HUDEP-2 (cell line): ENCODE data around the gene ZSCAN25.
A peak's percentile ranks its signal among the peaks of the same experiment; 100 is the strongest.
"Not testable (repeated sequence)": the region's sequence is repeated elsewhere in the genome, so short reads cannot be mapped to it uniquely, and the experiment has no call there.

ENCODE experiments used
- DNase-seq, 76 experiments: peaks; one replicate each; lab custom pipeline; 2025; ENCODE audit not compliant: unreplicated experiment in 76 of 76; lab: John Stamatoyannopoulos, UW

The ZSCAN25 gene

GRCh38 chr7:99643464-99643863, 26.7 kb downstream of the ZSCAN25 start:
- no peak for DNase-seq

DNA sequence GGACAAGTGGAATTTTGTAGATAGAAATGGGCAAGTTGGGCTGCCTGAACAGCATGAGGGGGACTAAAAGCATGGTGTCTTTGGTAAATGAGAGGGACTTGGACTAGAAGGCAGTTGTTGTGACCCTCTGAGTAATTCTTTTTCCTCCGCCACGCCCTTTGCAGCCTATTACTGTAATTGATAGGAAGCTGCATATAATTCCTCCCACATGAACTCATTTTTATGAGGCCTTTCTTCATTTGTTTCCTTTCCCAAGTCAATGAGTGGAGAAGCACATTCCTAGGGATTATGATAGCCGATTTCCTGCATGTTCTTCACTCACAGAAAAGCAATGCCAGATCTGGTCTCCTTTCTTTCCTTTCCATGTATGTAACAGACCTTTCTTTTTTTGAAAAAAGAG, 27.7 kb downstream of the ZSCAN25 start:
- no peak for DNase-seq

DNA sequence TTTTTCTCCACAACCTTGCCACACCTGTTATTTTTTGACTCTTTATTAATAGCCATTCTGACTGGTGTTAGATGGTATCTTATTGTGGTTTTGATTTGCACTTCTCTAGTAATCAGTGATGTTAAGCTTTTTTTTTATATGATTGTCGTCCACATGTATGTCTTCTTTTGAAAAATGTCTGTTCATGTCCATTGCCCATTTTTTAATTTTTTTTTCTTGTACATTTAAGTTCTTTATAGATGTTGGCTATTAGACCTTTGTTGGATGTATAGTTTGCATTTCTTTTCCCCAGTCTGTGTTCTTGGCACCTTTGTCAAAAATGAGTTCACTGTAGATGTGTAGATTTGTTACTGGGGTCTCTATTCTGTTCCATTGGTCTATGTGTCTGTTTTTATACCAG, 28.8 kb downstream of the ZSCAN25 start:
- no peak for DNase-seq

GRCh38 chr7:99648843-99649242, 32.1 kb downstream of the ZSCAN25 start:
- DNase-seq: no peak

DNA sequence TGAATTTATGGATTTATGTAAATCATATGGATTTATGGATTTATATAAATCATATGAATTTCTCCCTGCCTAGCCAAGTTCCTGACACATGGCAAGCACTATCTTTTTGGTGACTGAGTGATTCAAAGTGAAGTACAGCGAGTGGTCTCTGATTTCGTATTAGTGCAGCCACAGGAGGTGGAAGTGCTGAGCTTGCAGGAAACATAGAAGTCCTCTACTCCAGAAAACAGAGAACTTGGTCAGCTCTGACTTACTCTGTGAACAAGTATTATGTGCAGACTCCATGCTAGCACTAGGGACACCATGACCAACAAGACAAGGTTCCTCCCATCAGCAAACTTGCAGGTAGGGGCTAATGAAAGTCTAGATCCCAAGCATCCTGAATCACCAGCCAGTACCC, 34.5 kb downstream of the ZSCAN25 start:
- DNase-seq: no peak

- DNase-seq: no peak
These were observed 35.9 kb downstream of the ZSCAN25 start for GRCh38 chr7:99652671-99653070.

GRCh38 chr7:99653269-99653668, 36.5 kb downstream of the ZSCAN25 start:
- not testable (repeated sequence) for DNase-seq

DNA sequence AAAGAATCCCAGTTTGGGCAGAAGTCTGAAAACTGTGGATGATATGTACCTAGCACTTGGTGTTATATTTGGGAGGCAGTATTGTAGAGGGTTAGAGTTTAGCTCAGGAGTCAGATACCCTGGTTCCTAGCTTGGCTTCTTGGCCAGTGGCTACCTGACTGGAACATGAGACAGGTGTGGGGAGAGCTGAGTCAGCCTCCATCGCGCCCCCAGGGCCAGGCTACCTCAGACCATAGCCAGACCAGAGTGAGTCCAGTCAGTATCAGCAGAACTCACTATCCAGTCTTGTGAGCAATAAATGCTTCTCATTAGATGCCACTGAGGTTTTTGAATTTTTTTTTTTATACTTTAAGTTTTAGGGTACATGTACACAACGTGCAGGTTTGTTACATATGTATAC, 37.0 kb downstream of the ZSCAN25 start:
- DNase-seq: no peak

DNA sequence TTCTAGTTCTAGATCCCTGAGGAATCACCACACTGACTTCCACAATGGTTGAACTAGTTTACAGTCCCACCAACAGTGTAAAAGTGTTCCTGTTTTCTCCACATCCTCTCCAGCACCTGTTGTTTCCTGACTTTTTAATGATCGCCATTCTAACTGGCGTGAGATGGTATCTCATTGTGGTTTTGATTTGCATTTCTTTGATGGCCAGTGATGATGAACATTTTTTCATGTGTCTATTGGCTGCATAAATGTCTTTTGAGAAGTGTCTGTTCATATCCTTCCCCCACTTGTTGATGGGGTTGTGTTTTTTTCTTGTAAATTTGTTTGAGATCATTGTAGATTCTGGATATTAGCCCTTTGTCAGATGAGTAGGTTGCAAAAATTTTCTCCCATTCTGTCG, 37.9 kb downstream of the ZSCAN25 start:
- not testable (repeated sequence) for DNase-seq

DNA sequence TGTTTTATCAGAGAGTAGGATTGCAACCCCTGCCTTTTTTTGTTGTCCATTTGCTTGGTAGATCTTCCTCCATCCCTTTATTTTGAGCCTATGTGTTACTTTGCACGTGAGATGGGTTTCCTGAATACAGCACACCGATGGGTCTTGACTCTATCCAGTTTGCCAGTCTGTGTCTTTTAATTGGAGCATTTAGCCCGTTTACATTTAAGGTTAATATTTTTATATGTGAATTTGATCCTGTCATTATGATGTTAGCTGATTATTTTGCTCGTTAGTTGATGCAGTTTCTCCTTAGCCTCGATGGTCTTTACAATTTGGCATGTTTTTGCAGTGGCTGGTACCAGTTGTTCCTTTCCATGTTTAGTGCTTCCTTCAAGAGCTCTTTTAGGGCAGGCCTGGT, 41.1 kb downstream of the ZSCAN25 start:
- not testable (repeated sequence) for DNase-seq

- DNase-seq: peak in 36 of 76 experiments; percentile 2 to 72 (median 25)
These were observed 48.7 kb downstream of the ZSCAN25 start for GRCh38 chr7:99665312-99666012.

DNA sequence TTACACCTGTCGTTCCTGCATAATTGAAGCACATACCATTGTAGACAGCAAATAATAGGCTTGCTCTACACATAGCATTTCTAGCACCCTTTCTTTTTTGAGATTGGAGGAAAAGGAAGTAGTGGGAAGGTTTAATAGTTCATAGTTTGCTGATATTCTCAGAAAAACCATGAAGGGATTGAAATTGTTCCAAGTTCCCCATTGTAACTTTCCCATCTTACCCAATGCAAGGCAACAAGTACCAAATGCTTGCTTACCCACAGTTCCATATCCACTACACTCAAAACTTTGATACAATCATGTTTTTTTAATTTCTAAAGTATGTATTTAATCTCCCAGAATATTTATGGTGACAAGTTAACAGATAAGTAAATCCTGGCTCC, 49.3 kb downstream of the ZSCAN25 start:
- no peak for DNase-seq

GRCh38 chr7:99667179-99667578, 50.4 kb downstream of the ZSCAN25 start:
- DNase-seq: no peak

GRCh38 chr7:99668541-99668940, 51.8 kb downstream of the ZSCAN25 start:
- no peak for DNase-seq

DNA sequence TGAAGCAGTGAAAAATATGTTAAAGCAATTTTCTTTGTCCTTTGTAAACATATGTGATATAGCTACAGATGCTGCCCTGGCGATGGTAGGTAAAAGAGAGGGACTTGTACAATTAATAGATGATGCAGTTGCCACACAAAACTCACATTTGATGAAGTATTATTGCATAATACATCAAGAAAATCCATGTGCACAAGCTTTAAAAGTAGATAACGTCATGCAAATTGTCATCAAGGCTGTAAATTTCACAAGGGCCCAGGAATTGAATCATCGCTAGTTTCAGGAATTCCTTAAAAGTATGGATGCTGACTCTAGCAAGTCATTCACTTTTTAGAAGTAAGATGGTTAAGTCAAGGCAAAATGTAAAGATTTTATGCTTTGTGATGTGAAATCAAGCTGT, 53.0 kb downstream of the ZSCAN25 start:
- no peak for DNase-seq

DNA sequence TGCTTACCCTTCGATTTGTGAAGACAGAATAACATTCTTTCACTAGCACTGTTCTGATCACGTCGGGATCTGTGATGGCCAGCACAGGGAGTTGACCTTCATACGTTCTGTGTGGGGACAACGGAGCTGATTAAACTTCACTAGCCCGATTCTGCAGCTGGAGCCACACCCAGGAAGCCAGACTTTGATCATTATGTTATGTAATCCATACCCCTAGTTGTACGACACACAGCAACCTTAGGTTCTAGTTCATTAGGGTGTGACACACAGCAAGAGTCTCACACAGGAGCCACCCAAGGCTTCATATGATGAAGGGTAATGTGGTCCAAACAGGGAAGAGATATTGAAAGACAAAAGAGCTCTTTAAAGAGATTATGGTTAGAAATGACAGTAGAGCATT, 55.8 kb downstream of the ZSCAN25 start:
- DNase-seq: no peak

DNA sequence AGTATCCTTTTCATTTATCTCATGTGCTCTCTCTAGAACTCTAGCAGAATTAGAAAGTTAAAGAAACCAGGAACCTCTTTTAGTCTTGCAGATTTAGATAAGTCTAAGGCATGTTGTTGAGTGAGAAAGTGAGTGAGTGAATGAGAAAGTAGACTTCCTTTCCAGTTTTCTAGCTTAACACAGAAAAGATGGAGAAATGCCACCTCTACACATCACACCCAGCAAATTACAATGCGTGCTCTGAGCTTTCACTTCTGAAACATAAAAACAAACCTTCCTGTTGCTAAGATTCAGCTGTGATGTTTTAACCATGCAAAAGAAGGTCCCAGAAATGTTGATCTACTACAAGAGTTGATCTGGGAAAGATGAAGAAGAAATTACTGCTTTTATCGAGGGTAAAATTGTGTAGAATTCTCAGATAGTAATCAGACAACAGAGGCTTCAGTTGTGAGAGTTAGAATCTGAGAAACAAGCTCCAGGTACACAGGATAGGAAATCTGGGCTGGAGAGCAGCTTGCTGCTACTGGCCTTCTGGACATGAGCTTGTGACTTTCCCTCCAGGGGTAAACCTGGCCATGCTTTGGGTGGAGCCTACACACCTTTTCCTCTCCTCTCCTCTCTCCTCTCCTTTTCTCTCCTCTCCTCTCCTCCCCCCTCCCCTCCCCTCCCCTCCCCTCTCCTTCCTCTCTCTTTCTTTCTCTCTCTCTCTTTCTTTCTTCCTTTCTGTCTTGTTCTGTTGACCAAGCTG, 58.4 kb downstream of the ZSCAN25 start:
- DNase-seq: no peak

- DNase-seq: peak in 2 of 76 experiments; percentile 16
These were observed 60.4 kb downstream of the ZSCAN25 start for GRCh38 chr7:99677013-99677647.

DNA sequence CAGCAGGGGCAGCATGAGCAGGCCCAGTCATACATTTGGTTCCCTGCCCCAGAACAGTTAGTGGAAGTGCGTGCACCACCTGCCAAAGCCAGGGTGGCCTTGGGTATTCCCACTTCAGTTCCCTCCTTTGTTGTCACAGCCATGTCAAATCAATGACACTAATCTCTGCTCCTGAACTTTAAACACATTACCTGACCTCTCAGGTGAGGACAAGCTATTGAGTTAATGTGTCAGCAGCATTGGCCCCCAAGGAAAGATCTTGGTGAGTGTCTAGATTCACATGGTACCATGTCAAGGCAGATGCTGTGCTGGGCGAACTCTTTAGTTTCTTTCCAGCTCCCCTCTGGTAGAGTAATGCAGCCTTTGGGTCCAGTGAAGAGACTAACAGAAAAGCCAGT, 60.9 kb downstream of the ZSCAN25 start:
- DNase-seq: no peak

GRCh38 chr7:99679032-99679399, 62.3 kb downstream of the ZSCAN25 start:
- no peak for DNase-seq

GRCh38 chr7:99679400-99680191, 62.9 kb downstream of the ZSCAN25 start, which contains the start of gene CYP3A5:
Gene CYP3A5 (minus strand): TSS chr7:99679996. CDS start chr7:99679896, 100 bp downstream.
- DNase-seq: no peak
